ENCODE data around the gene ZNF554.

GRCh38 chr19:2847507-2847906, 27.8 kb downstream of the ZNF554 start:
- TF ChIP-seq SIN3A (IDR thresholded peaks at IDR 0.05; ENCODE audit: borderline replicate concordance, low read depth, low read length) (no peak), TEAD4 (IDR thresholded peaks at IDR 0.05; ENCODE audit: borderline replicate concordance, insufficient read depth) (no peak), CTCF (IDR thresholded peaks at IDR 0.05) (no peak), RCOR1 (IDR thresholded peaks at IDR 0.05; ENCODE audit: low read length) (no peak), EZH2phosphoT487 (IDR thresholded peaks at IDR 0.05; ENCODE audit: borderline replicate concordance, low read depth) (no peak), EP300 (IDR thresholded peaks at IDR 0.05; ENCODE audit: borderline replicate concordance in 1 of 2, low read depth in 1 of 2, low read length in 1 of 2) (no peak), USF2 (IDR thresholded peaks at IDR 0.05; ENCODE audit: borderline replicate concordance, low read depth, low read length) (no peak), TAF1 (IDR thresholded peaks at IDR 0.05; ENCODE audit: borderline replicate concordance, low read depth, low read length) (no peak), POLR2AphosphoS5 (IDR thresholded peaks at IDR 0.05; ENCODE audit: low read depth, low read length) (no peak), YY1 (IDR thresholded peaks at IDR 0.05; ENCODE audit: low read depth) (no peak), FOSL2 (IDR thresholded peaks at IDR 0.05; ENCODE audit: borderline replicate concordance, low read depth) (no peak), RFX5 (IDR thresholded peaks at IDR 0.05; ENCODE audit: low read length) (no peak)
